Measurements from ENCODE around the gene CALY.
A peak's percentile ranks its signal among the peaks of the same experiment; 100 is the strongest.
"Not testable (repeated sequence)": the region's sequence is repeated elsewhere in the genome, so short reads cannot be mapped to it uniquely, and the experiment has no call there.

CALY gene

GRCh38 chr10:133336577-133337369 lies at the start of gene CALY:
Gene CALY (minus strand): TSS chr10:133336896. CDS start chr10:133328989, 7,907 bp downstream.
- no peak for DNase-seq (ENCODE audit: low spot score)

- DNase-seq (ENCODE audit: low spot score), result no peak
Measured at GRCh38 chr10:133385214-133385613, 48.5 kb upstream of the CALY start.

- no peak for DNase-seq (ENCODE audit: low spot score)
Measured at GRCh38 chr10:133384071-133384470, 47.4 kb upstream of the CALY start.

- DNase-seq (ENCODE audit: low spot score), result no peak
Measured at GRCh38 chr10:133383551-133383950, 46.9 kb upstream of the CALY start.

- DNase-seq (ENCODE audit: low spot score), result no peak
Measured at GRCh38 chr10:133381036-133381435, 44.3 kb upstream of the CALY start.

GRCh38 chr10:133379801-133380666 lies 43.3 kb upstream of the CALY start:
- no peak for DNase-seq (ENCODE audit: low spot score)

- peak; percentile 85 for DNase-seq (ENCODE audit: low spot score)
Measured at GRCh38 chr10:133379152-133379800, 42.6 kb upstream of the CALY start, which contains the start of gene PAOX. Gene PAOX (plus strand): TSS chr10:133379262. CDS start chr10:133379317, 55 bp downstream.

GRCh38 chr10:133378251-133379096 lies 41.8 kb upstream of the CALY start:
- DNase-seq (ENCODE audit: low spot score), result peak; percentile 75

GRCh38 chr10:133377818-133378250 lies 41.1 kb upstream of the CALY start:
- DNase-seq (ENCODE audit: low spot score), result peak; percentile 70

- no peak for DNase-seq (ENCODE audit: low spot score)
Measured at GRCh38 chr10:133377025-133377817, 40.5 kb upstream of the CALY start.

- not testable (repeated sequence) for DNase-seq (ENCODE audit: low spot score)
Measured at GRCh38 chr10:133376183-133376582, 39.5 kb upstream of the CALY start.

- no peak for DNase-seq (ENCODE audit: low spot score)
Measured at GRCh38 chr10:133375357-133376115, 38.8 kb upstream of the CALY start.

GRCh38 chr10:133373174-133374090 lies 36.7 kb upstream of the CALY start, which contains the start of gene ECHS1:
Gene ECHS1 (minus strand): TSS chr10:133373354. CDS start chr10:133373333, 21 bp downstream.
- peak; percentile 94 for DNase-seq (ENCODE audit: low spot score)

GRCh38 chr10:133372507-133372906 lies 35.8 kb upstream of the CALY start:
- no peak for DNase-seq (ENCODE audit: low spot score)

- DNase-seq (ENCODE audit: low spot score), result no peak
Measured at GRCh38 chr10:133370030-133370786, 33.5 kb upstream of the CALY start.

- DNase-seq (ENCODE audit: low spot score), result no peak
Measured at GRCh38 chr10:133368153-133368552, 31.5 kb upstream of the CALY start.

- DNase-seq (ENCODE audit: low spot score), result not testable (repeated sequence)
Measured at GRCh38 chr10:133367461-133367860, 30.8 kb upstream of the CALY start.

- DNase-seq (ENCODE audit: low spot score), result no peak
Measured at GRCh38 chr10:133366751-133367150, 30.1 kb upstream of the CALY start.

All from HuH-7.5 (cell line).